Epithelial cell of esophagus (primary cell): ENCODE data around the gene MAPK4.

Experiments
- DNase-seq: peaks from one replicate; pipeline ENCODE4 v3.0.0; 2010; ENCODE audit warnings: low read depth
- H3K4me3 ChIP-seq: 2 replicates; pipeline ENCODE4 v1.5.1; 2011; ENCODE audit warnings: mild to moderate bottlenecking, low read length, control low read depth
- TF ChIP-seq, protein P1 (sequence below): IDR thresholded peaks from 2 replicates; pipeline ENCODE4 v1.5.1; 2011; ENCODE audit warnings: low read depth, mild to moderate bottlenecking, low read length, control low read depth, inconsistent platforms; ENCODE audit not compliant: insufficient read depth; ENCODE audit errors: missing control alignments

MAPK4 gene

GRCh38 chr18:50665519-50665918, 105.6 kb downstream of the MAPK4 start:
- no peak for DNase-seq
- no peak overlapping the region for H3K4me3 ChIP-seq

GRCh38 chr18:50666536-50666935, 106.6 kb downstream of the MAPK4 start:
- no peak for DNase-seq
- TF ChIP-seq, protein P1, sequence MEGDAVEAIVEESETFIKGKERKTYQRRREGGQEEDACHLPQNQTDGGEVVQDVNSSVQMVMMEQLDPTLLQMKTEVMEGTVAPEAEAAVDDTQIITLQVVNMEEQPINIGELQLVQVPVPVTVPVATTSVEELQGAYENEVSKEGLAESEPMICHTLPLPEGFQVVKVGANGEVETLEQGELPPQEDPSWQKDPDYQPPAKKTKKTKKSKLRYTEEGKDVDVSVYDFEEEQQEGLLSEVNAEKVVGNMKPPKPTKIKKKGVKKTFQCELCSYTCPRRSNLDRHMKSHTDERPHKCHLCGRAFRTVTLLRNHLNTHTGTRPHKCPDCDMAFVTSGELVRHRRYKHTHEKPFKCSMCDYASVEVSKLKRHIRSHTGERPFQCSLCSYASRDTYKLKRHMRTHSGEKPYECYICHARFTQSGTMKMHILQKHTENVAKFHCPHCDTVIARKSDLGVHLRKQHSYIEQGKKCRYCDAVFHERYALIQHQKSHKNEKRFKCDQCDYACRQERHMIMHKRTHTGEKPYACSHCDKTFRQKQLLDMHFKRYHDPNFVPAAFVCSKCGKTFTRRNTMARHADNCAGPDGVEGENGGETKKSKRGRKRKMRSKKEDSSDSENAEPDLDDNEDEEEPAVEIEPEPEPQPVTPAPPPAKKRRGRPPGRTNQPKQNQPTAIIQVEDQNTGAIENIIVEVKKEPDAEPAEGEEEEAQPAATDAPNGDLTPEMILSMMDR, result no peak
- no peak overlapping the region for H3K4me3 ChIP-seq

More at GRCh38 chr18:50665519-50665918, 105.6 kb downstream of the MAPK4 start:
- TF ChIP-seq, protein P1, result no peak

DNA sequence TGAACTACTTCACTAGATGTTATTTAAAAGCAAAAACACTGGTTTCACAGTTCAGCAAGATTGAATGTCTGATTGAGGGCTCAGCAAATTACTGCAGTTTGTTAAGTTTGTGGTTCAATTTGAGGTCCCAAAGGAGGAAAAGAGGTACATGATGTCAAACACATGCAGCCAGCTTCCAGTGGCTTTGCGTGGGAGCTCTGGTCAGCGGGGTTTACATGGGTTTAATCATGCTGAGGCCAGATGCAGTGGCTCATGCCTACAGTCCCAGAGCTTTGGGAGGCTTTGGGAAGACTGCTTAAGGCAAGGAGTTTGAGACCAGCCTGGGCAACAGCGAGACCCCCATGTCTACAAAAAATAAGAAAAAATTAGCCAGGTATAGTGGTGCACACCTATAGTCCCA, 111.5 kb downstream of the MAPK4 start:
- TF ChIP-seq, protein P1, result no peak
- H3K4me3 ChIP-seq, result no peak overlapping the region
- DNase-seq, result no peak

DNA sequence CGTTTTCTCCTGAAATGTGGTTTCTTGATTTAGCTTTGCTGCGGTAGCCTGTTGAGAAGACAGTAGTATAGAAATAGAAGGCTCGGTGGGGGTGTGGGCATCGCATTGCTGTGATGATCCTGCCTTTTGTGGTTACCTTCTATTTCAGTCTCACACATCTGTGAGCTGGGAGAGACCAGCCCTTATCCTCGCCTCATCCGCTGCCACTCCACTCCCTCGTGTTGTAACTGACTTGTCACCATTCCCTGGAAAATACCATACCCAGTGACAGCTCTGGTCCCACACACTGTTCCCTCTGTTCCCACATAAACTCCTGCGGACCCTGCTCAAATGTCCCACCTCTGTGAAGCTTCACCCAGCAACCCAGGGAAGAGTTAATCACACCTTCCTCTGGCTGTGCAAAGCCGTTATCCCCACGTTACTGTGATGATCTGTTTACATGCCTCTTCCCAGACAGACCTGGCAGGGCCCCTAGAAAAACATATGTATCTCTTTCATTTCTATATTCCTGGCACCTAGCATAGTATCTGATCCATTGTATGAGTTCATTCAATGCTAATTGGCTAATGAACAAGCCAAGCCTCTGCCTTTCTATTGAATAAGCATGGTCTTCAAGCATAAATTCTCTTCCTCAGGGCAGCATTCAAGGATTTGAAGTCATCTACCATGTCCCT, 114.6 kb downstream of the MAPK4 start:
- H3K4me3 ChIP-seq, result no peak overlapping the region
- TF ChIP-seq, protein P1, result no peak
- no peak for DNase-seq

DNA sequence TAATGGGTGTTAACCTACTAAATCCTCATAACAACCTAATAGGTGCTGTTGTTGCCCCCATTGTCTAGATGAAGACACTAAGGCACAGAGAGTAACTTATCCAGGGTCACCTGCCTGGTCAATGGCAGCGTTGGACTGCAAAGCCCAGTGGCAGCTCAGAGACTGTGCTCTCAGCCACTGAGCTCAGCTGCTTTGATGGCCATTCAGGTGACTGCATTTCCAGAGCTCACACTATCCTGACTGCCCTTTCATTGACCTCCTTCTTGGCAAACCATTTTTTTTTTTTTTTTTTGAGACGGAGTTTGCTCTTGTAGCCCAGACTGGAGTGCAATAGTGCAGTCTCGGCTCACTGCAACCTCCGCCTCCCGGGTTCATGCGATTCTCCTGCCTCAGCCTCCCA, 115.2 kb downstream of the MAPK4 start:
- TF ChIP-seq, protein P1, result no peak
- no peak for DNase-seq
- no peak overlapping the region for H3K4me3 ChIP-seq

- H3K4me3 ChIP-seq, result no peak overlapping the region
- TF ChIP-seq, protein P1, result no peak
- no peak for DNase-seq
Measured at GRCh38 chr18:50678651-50679050, 118.8 kb downstream of the MAPK4 start.

- DNase-seq, result no peak
- TF ChIP-seq, protein P1, result no peak
- no peak overlapping the region for H3K4me3 ChIP-seq
Measured at GRCh38 chr18:50679056-50679455, 119.2 kb downstream of the MAPK4 start.
